HS-5 (cell line): ENCODE data around the gene OAS2.
"Not testable (repeated sequence)": the region's sequence is repeated elsewhere in the genome, so short reads cannot be mapped to it uniquely, and the experiment has no call there.

Experiments
- DNase-seq: peaks from one replicate; pipeline ENCODE4 v3.0.0-alpha.2; 2012; ENCODE audit warnings: low read depth

The OAS2 gene

DNA sequence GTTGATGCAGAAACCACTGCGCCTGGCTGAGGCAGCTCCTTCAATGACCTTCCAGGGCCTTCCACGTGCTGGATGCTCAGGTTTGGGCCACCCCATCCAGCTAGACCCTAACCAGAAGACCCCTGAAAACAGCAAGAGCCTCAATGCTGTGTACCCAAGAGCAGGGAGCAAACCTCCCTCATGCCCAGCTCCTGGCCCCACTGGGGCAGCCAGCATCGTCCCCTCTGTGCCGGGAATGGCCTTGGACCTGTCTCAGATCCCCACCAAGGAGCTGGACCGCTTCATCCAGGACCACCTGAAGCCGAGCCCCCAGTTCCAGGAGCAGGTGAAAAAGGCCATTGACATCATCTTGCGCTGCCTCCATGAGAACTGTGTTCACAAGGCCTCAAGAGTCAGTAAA is 29.5 kb upstream of the OAS2 start:
- DNase-seq: no peak

DNA sequence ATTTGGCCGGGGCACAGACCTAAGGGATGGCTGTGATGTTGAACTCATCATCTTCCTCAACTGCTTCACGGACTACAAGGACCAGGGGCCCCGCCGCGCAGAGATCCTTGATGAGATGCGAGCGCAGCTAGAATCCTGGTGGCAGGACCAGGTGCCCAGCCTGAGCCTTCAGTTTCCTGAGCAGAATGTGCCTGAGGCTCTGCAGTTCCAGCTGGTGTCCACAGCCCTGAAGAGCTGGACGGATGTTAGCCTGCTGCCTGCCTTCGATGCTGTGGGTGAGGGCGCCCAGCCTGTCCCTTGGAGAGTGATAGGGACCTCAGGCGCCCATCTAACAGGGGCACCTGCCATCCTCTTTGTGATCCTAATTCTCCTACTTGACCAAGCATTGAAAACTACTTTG is 27.6 kb upstream of the OAS2 start:
- no peak for DNase-seq

DNA sequence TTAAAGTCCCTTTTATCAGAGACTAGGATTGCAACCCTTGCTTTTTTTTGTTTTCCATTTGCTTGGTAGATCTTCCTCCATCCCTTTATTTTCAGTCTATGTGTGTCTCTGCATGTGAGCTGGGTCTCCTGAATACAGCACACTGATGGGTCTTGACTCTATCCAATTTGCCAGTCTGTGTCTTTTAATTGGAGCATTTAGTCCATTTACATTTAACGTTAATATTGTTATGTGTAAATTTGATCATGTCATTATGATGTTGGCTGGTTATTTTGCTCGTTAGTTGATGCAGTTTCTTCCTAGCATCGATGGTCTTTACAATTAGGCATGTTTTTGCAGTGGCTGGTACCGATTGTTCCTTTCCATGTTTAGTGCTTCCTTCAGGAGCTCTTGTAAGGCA is 21.2 kb upstream of the OAS2 start:
- not testable (repeated sequence) for DNase-seq

DNA sequence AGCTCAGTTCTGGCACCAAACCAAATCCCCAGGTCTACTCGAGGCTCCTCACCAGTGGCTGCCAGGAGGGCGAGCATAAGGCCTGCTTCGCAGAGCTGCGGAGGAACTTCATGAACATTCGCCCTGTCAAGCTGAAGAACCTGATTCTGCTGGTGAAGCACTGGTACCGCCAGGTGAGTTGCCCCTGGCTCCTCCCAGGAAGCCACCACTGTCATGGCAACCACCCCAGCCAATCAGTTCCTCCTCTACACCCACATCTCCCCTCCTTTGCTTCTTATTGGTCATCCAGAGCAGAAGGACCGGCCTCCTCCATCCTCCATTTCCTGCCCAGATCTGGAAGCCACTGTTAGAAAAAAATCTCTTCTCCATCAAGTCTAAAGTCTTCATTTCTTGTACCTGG is 17.2 kb upstream of the OAS2 start:
- DNase-seq: no peak

DNA sequence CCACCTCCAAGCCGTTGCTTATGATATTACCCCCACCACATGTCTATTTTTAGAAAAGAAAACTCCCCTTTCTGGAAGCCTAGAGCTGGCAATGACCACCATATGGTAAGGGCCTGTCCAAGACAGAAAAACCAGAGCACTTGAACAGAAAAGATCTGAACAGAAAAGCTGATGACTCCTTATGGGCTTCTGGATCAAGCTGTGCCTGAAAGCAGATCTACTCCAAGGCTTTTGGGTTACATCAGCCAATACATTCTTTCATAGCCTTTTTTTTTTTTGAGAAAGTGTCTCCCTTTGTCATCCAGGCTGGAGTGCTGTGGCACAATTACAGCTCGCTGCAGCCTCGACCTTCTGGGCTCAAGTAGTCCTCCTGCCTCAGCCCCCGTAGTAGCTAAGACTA is 16.8 kb upstream of the OAS2 start:
- no peak for DNase-seq

DNA sequence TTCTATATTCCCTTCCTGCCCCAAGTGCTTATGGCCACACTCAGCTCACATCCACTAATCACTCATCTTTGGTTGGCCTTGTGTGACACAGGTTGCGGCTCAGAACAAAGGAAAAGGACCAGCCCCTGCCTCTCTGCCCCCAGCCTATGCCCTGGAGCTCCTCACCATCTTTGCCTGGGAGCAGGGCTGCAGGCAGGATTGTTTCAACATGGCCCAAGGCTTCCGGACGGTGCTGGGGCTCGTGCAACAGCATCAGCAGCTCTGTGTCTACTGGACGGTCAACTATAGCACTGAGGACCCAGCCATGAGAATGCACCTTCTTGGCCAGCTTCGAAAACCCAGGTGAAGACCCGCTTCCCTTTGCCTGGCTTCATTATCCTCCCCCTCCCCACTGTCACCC is 15.8 kb upstream of the OAS2 start:
- DNase-seq: no peak

DNA sequence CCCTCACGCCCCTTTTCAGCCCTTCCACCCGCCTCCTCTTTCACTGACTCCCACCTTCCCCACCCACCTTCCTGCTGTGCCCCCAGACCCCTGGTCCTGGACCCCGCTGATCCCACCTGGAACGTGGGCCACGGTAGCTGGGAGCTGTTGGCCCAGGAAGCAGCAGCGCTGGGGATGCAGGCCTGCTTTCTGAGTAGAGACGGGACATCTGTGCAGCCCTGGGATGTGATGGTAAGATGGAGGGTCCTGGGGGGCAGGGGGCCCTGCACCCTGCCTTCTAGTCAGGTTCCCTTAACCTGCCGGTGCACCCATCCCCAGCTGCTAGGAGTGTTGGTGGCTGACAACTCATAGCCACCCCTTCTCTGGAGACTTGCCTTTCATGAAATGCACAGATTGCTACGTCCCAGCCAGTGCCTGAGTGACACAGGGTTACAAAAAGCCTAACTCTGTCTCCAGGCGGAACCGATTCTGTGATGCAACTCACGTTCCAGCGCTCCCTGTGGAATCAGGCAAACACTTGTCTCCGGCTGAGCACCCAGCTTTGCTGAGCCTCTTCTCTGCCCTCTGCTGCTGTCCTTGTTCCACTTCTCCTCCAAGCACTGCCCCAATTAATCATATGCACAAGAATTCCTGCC is 15.0 kb upstream of the OAS2 start:
- DNase-seq: no peak

DNA sequence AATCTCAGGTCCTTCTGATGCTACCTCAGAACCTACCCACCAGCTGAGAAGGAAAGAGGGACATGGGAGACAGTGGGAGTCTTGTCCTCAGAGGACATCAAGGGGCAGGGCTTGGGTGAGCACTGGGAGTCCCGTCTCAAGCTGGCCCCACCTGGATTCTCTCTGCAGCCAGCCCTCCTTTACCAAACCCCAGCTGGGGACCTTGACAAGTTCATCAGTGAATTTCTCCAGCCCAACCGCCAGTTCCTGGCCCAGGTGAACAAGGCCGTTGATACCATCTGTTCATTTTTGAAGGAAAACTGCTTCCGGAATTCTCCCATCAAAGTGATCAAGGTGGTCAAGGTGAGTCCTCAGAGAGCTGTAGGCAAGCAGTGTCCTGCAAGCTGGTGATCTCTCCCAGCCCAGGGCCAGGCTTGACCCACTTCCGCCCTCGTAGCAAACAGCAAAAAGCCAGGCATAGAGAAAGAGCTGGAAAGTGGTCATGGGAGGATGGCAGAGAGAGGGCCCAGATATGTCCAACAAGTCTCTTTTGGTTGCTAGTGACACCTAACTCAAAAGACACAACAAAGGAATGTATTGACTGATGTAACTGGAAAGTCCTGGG is 14.2 kb upstream of the OAS2 start:
- DNase-seq: no peak

DNA sequence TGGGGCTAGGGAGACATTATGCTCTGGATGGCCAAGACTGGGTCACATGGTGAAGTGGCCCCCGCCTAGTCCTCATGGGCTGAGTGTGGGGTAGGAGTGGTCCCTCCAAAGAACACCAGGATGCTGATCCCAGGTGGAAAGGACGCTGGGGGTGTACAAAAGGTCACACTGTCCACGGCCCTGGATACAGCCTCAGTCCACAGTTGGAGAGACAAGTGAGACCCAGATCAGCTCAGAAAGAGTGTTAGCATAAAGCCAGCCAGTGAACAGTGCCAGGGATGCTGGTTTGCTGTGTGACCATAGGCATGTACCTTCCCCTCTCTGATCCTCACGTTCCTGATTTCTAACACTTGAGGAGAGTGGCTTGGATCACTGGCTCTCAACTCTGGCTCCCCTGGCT is 13.4 kb upstream of the OAS2 start:
- no peak for DNase-seq

DNA sequence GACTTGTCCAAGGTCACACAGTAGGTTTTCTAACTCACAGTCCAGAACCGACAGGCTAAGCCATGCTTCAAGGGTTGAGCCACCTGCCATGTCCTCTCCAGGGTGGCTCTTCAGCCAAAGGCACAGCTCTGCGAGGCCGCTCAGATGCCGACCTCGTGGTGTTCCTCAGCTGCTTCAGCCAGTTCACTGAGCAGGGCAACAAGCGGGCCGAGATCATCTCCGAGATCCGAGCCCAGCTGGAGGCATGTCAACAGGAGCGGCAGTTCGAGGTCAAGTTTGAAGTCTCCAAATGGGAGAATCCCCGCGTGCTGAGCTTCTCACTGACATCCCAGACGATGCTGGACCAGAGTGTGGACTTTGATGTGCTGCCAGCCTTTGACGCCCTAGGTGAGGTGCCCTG is 12.7 kb upstream of the OAS2 start:
- no peak for DNase-seq

DNA sequence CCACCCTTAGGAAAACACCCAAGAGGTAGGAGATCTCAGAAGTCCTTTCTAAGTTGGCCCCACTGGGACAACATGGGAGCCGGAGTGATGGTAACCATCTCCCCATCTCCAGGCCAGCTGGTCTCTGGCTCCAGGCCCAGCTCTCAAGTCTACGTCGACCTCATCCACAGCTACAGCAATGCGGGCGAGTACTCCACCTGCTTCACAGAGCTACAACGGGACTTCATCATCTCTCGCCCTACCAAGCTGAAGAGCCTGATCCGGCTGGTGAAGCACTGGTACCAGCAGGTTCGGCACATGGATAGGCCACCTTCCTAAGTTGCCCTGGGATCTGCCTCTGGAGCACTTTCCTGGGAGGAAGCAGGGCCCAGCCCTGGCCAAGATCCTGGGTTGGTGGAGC is 11.0 kb upstream of the OAS2 start:
- no peak for DNase-seq

DNA sequence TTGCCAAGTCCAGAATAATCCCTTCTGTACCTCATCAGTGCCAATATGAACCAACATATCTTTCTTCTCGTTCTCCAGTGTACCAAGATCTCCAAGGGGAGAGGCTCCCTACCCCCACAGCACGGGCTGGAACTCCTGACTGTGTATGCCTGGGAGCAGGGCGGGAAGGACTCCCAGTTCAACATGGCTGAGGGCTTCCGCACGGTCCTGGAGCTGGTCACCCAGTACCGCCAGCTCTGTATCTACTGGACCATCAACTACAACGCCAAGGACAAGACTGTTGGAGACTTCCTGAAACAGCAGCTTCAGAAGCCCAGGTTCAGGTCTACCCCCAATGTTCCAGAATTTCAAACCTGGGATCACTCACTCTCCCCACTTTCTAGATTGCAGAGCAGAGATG is 10.5 kb upstream of the OAS2 start:
- DNase-seq: no peak

DNA sequence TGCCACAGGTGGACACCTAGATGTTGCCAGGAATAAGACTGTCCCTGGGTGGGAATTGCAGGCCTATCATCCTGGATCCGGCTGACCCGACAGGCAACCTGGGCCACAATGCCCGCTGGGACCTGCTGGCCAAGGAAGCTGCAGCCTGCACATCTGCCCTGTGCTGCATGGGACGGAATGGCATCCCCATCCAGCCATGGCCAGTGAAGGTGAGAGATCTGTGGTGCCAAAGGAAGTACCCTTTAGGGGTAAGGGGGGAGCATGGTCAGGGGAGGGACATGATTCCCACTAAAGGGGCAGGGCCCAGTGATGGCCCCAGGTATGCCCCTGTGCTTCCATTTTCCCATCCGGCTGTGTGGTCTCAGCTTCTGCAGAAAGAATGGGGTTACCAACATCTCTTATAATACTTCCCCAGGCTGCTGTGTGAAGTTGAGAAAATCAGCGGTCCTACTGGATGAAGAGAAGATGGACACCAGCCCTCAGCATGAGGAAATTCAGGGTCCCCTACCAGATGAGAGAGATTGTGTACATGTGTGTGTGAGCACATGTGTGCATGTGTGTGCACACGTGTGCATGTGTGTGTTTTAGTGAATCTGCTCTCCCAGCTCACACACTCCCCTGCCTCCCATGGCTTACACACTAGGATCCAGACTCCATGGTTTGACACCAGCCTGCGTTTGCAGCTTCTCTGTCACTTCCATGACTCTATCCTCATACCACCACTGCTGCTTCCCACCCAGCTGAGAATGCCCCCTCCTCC is 8.6 kb upstream of the OAS2 start:
- DNase-seq: no peak

DNA sequence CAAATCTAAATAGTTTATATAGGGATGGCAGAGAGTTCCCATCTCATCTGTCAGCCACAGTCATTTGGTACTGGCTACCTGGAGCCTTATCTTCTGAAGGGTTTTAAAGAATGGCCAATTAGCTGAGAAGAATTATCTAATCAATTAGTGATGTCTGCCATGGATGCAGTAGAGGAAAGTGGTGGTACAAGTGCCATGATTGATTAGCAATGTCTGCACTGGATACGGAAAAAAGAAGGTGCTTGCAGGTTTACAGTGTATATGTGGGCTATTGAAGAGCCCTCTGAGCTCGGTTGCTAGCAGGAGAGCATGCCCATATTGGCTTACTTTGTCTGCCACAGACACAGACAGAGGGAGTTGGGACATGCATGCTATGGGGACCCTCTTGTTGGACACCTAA is 7.9 kb upstream of the OAS2 start:
- no peak for DNase-seq

DNA sequence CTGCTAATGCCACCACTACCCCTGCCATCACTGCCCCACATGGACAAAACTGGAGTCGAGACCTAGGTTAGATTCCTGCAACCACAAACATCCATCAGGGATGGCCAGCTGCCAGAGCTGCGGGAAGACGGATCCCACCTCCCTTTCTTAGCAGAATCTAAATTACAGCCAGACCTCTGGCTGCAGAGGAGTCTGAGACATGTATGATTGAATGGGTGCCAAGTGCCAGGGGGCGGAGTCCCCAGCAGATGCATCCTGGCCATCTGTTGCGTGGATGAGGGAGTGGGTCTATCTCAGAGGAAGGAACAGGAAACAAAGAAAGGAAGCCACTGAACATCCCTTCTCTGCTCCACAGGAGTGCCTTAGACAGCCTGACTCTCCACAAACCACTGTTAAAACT is 7.1 kb upstream of the OAS2 start:
- DNase-seq: no peak

DNA sequence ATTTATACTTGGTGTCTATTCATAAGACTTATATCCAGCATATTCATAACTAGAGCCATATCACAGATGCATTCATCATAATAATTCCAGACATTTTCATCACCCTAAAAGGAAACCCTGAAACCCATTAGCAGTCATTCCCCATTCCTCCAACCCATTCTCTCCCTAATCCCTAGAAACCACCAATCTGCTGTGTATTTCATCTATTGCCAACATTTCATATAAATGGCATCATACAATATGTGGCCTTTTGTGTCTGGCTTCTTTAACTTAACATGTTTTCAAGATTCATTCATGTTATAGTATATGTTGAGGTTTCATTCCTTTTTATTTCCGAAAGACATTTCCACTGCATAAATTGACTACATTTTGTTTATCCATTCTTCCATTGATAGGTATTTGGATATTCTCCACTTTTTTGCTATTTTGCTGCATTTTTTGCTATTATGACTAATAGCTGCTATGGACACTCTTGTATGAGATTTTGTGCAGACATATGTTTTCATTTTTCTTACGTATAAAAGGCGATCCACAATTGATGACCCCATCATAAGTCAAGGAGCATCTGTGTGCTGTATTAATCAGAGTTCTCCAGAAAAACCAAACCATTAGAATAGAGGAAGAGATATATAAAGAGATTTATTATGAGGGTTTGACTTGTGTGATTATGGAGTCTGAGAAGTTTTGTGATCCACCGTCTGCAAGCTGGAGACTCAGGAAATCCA is 5.1 kb upstream of the OAS2 start:
- peak; percentile 37 for DNase-seq

DNA sequence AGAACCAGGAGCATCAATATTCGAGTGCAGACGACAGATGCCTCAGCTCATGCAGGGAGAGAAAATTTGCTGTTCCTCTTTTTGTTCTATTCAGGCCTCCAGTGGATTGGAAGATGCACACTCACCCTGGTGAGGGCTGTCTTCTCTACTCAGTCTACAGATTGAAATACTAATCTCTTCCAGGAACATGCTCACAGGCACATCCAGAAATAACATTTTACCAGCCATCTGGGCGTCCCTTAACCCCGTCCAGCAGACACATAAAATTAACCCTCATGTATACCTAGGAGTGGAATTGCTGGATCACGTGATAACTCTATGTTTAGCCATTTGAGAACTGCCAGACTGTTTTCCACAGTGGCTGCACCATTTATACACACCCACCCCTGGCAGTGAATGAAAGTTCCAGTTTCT is 4.5 kb upstream of the OAS2 start:
- DNase-seq: no peak

DNA sequence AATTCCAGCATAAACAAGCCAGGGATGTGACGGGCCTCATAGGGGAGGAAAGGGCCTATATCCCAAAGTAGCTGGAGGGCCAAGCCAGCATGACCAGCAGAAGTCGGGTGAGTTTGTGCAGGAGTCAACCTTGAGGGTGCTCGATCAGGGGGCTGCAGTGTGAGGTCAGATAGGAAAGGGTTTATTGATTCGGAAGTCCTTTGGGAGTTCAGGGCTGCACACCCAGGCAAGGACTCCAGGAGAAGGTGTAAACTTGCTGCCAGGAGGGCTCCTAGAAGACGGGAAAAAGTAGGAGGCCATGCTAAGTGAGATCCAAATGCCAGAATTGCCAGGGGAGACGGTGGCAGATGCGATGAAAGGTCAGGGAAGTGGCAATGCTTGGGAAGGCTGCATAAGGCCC is 3.4 kb upstream of the OAS2 start:
- DNase-seq: no peak

DNA sequence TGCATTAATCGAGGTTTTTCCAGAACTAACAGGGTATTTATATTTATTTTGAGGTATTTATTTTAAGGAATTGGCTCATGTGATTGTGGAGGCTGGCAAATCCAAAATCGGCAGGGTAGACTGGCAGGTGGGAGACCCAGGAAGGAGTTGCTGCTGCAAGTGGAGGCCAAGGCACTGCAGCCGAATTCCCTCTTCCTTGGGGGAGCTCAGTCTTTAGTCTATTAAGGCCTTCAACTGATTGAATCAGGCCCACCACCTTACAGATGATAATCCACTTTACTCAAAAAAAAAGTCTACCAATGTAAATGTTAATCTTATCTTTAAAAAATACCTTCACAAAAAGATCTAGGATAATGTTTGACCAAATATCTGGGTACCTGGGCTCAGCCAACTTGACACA is 1.2 kb upstream of the OAS2 start:
- DNase-seq: no peak

DNA sequence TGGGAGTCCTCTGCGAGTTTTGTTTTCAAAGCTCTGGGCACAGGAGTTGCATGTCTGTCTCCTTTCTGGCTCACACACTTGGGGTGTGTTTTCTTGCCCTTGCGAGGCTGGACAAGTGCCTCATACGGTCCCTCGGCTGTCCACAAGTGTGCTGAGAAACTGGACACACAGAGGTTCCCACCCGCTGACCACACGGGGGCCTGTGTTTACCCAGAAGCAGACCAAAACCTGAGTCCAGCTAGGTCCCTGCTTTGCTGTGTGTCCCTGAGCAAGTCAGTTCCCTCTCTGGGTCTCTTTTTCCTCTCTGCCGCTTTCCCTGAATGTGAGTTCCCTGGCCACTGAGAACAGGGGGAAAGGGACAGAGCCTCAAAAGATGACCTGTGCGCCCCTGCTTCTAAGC is 678 bp upstream of the OAS2 start:
- no peak for DNase-seq

DNA sequence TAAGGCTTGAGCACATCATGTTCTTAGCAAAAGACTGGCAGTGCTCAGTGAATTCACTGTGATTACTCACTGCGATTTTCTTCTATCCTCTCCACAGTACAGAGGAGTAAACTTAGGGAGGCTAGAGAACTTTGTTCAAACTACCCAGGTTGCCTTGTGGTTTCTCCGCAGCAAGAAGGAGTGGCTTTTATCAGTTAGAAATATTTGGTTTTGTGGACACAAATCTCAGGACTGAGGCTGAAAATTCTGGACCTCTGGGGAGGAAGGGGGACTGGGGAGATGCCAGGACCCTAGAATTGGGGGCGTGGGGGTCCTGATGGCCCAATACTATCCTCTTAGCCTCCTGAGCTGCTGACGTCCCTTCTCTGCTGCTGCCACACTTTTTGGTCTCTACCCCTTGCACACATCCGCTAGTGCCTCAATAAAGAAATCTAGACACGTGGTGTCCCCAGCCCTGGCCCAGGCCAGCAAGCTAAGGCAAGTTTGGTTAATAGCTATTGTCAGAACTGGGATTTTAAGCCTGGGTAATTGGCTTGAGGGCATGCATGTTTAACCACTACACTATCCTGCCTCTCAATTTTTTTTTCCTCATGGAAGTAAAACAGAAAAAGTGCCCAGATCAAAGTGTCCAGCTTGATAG is 842 bp downstream of the OAS2 start:
- no peak for DNase-seq

DNA sequence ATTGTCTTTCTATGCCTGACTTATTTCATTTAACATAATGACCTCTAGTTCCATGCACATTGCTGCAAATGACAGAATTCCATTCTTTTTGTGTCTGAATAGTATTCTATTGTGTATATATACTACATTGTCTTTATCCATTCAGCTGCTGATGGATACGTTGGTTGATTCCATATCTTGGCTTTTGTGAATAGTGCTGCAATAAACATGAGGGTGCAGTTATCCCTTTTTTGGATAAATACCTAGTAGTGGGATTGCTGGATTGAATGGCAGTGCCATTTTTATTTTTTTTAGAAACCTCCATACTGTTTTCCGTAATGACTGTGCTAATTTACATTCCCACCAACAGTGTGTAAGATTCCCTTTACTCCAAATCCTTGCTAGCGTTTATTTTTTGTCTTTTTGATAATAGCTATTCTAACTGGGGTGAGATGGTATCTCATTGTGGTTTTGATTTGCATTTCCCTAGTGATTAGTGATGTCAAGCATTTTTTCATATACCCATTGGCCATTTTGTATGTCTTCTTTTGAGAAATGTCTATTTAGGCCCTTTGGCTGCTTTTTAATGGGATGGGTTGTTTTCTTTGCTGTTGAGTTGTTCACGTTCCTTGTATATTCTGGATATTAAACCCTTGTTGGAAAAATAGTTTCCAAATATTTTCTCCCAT is 2.3 kb downstream of the OAS2 start:
- DNase-seq: no peak
